ENCODE measurements around the gene SLC43A1.
A peak's percentile ranks its signal among the peaks of the same experiment; 100 is the strongest.

The SLC43A1 gene

GRCh38 chr11:57463671-57464538 lies 51.6 kb downstream of the SLC43A1 start:
- Histone ChIP-seq H3K9ac (ENCODE audit: low read length) (no peak overlapping the region), H3K23ac (ENCODE audit: low read length) (no peak overlapping the region), H3K4me2 (ENCODE audit: low read length) (no peak overlapping the region), H3K14ac (ENCODE audit: low read length) (no peak overlapping the region), H3K79me2 (ENCODE audit: control insufficient read depth, insufficient read depth, low read length, poor library complexity) (no peaks in the 10 kb centered on the region), H4K12ac (ENCODE audit: low read depth, low read length) (no peak overlapping the region), H3K9me3 (ENCODE audit: insufficient read depth, low read depth, low read length) (peaks cover 3% of the 10 kb centered on the region), H2AFZ (ENCODE audit: insufficient read depth, low read length, poor library complexity) (no peak overlapping the region), H3K4ac (ENCODE audit: low read depth, low read length) (no peak overlapping the region), H3K79me1 (ENCODE audit: low read length) (no peaks in the 10 kb centered on the region), H4K91ac (ENCODE audit: low read depth, low read length) (no peak overlapping the region), H3K27me3 (ENCODE audit: insufficient read depth, low read length) (peaks cover 36% of the 10 kb centered on the region), H3K18ac (ENCODE audit: low read length) (no peak overlapping the region), H2BK12ac (ENCODE audit: low read length) (no peak overlapping the region), H2AK5ac (ENCODE audit: low read length) (no peak overlapping the region), H3K27ac (ENCODE audit: low read depth, low read length) (no peak overlapping the region), H4K8ac (ENCODE audit: low read depth, low read length) (no peak overlapping the region), H3K4me1 (ENCODE audit: control insufficient read depth in 1 of 2, insufficient read depth in 2 of 2, low read length in 2 of 2) (peaks cover 2 to 5% of the 10 kb centered on the region in 2 experiments), H2BK120ac (ENCODE audit: insufficient read depth, low read length, poor library complexity) (no peak overlapping the region), H3K4me3 (ENCODE audit: low read depth, low read length) (no peak overlapping the region), H3K36me3 (ENCODE audit: control insufficient read depth in 1 of 2, insufficient read depth in 2 of 2, low read length in 2 of 2) (no peaks in the 10 kb centered on the region), H2BK5ac (ENCODE audit: low read depth, low read length, poor library complexity) (no peak overlapping the region)
- no CpG with 5 or more reads among the region's 14 CpGs for WGBS (ENCODE audit: extremely low coverage, insufficient coverage, insufficient read length)
- no peak for DNase-seq

- peaks cover 46% of the 10 kb centered on the region for H3K27me3 ChIP-seq (ENCODE audit: insufficient read depth, low read length)
- peaks cover 5% of the 10 kb centered on the region for H3K9me3 ChIP-seq (ENCODE audit: insufficient read depth, low read depth, low read length)
- H2BK5ac ChIP-seq (ENCODE audit: low read depth, low read length, poor library complexity), result no peak overlapping the region
- peaks cover 3 to 5% of the 10 kb centered on the region in 2 experiments for H3K4me1 ChIP-seq (ENCODE audit: control insufficient read depth in 1 of 2, insufficient read depth in 2 of 2, low read length in 2 of 2)
- H4K12ac ChIP-seq (ENCODE audit: low read depth, low read length), result no peak overlapping the region
- no peak overlapping the region for H3K9ac ChIP-seq (ENCODE audit: low read length)
- no peak for DNase-seq
- no peak overlapping the region for H3K4me2 ChIP-seq (ENCODE audit: low read length)
- H2AFZ ChIP-seq (ENCODE audit: insufficient read depth, low read length, poor library complexity), result no peak overlapping the region
- H3K79me2 ChIP-seq (ENCODE audit: control insufficient read depth, insufficient read depth, low read length, poor library complexity), result no peaks in the 10 kb centered on the region
- no peak overlapping the region for H2AK5ac ChIP-seq (ENCODE audit: low read length)
- H3K36me3 ChIP-seq (ENCODE audit: control insufficient read depth in 1 of 2, insufficient read depth in 2 of 2, low read length in 2 of 2), result no peaks in the 10 kb centered on the region
- no peak overlapping the region for H3K14ac ChIP-seq (ENCODE audit: low read length)
- no peak overlapping the region for H3K4me3 ChIP-seq (ENCODE audit: low read depth, low read length)
- H3K18ac ChIP-seq (ENCODE audit: low read length), result no peak overlapping the region
- no CpG with 5 or more reads among the region's 3 CpGs for WGBS (ENCODE audit: extremely low coverage, insufficient coverage, insufficient read length)
- H3K23ac ChIP-seq (ENCODE audit: low read length), result no peak overlapping the region
- no peak overlapping the region for H3K27ac ChIP-seq (ENCODE audit: low read depth, low read length)
- H3K79me1 ChIP-seq (ENCODE audit: low read length), result no peaks in the 10 kb centered on the region
- no peak overlapping the region for H2BK120ac ChIP-seq (ENCODE audit: insufficient read depth, low read length, poor library complexity)
- no peak overlapping the region for H4K91ac ChIP-seq (ENCODE audit: low read depth, low read length)
- no peak overlapping the region for H3K4ac ChIP-seq (ENCODE audit: low read depth, low read length)
- no peak overlapping the region for H4K8ac ChIP-seq (ENCODE audit: low read depth, low read length)
- H2BK12ac ChIP-seq (ENCODE audit: low read length), result no peak overlapping the region
Measured at GRCh38 chr11:57462597-57462996, 52.9 kb downstream of the SLC43A1 start.

GRCh38 chr11:57461841-57462489 lies 53.5 kb downstream of the SLC43A1 start:
- H3K79me2 ChIP-seq (ENCODE audit: control insufficient read depth, insufficient read depth, low read length, poor library complexity), result no peaks in the 10 kb centered on the region
- peaks cover 5 to 7% of the 10 kb centered on the region in 2 experiments for H3K4me1 ChIP-seq (ENCODE audit: control insufficient read depth in 1 of 2, insufficient read depth in 2 of 2, low read length in 2 of 2)
- no peak overlapping the region for H4K8ac ChIP-seq (ENCODE audit: low read depth, low read length)
- H3K79me1 ChIP-seq (ENCODE audit: low read length), result no peaks in the 10 kb centered on the region
- H4K91ac ChIP-seq (ENCODE audit: low read depth, low read length), result no peak overlapping the region
- H3K27me3 ChIP-seq (ENCODE audit: insufficient read depth, low read length), result peaks cover 48% of the 10 kb centered on the region
- no peak overlapping the region for H2BK120ac ChIP-seq (ENCODE audit: insufficient read depth, low read length, poor library complexity)
- H3K23ac ChIP-seq (ENCODE audit: low read length), result no peak overlapping the region
- no peak overlapping the region for H3K9ac ChIP-seq (ENCODE audit: low read length)
- no peak overlapping the region for H3K14ac ChIP-seq (ENCODE audit: low read length)
- no peak overlapping the region for H4K12ac ChIP-seq (ENCODE audit: low read depth, low read length)
- peaks cover 6% of the 10 kb centered on the region for H3K9me3 ChIP-seq (ENCODE audit: insufficient read depth, low read depth, low read length)
- no peak overlapping the region for H3K4me3 ChIP-seq (ENCODE audit: low read depth, low read length)
- no peak overlapping the region for H2AK5ac ChIP-seq (ENCODE audit: low read length)
- no peak for DNase-seq
- H2BK5ac ChIP-seq (ENCODE audit: low read depth, low read length, poor library complexity), result no peak overlapping the region
- no peak overlapping the region for H3K27ac ChIP-seq (ENCODE audit: low read depth, low read length)
- WGBS (ENCODE audit: extremely low coverage, insufficient coverage, insufficient read length), result no CpG with 5 or more reads among the region's 16 CpGs
- H2AFZ ChIP-seq (ENCODE audit: insufficient read depth, low read length, poor library complexity), result no peak overlapping the region
- H3K4ac ChIP-seq (ENCODE audit: low read depth, low read length), result no peak overlapping the region
- no peak overlapping the region for H3K18ac ChIP-seq (ENCODE audit: low read length)
- no peak overlapping the region for H2BK12ac ChIP-seq (ENCODE audit: low read length)
- no peak overlapping the region for H3K4me2 ChIP-seq (ENCODE audit: low read length)
- H3K36me3 ChIP-seq (ENCODE audit: control insufficient read depth in 1 of 2, insufficient read depth in 2 of 2, low read length in 2 of 2), result no peaks in the 10 kb centered on the region

- H3K14ac ChIP-seq (ENCODE audit: low read length), result no peak overlapping the region
- H2BK5ac ChIP-seq (ENCODE audit: low read depth, low read length, poor library complexity), result no peak overlapping the region
- no peaks in the 10 kb centered on the region for H3K79me2 ChIP-seq (ENCODE audit: control insufficient read depth, insufficient read depth, low read length, poor library complexity)
- H2AK5ac ChIP-seq (ENCODE audit: low read length), result no peak overlapping the region
- no peak overlapping the region for H3K18ac ChIP-seq (ENCODE audit: low read length)
- H3K23ac ChIP-seq (ENCODE audit: low read length), result no peak overlapping the region
- H3K9me3 ChIP-seq (ENCODE audit: insufficient read depth, low read depth, low read length), result peaks cover 6% of the 10 kb centered on the region
- H3K27me3 ChIP-seq (ENCODE audit: insufficient read depth, low read length), result peaks cover 48% of the 10 kb centered on the region
- H4K91ac ChIP-seq (ENCODE audit: low read depth, low read length), result no peak overlapping the region
- peak in 1 of 2 donors; percentile 16 for DNase-seq
- no peak overlapping the region for H3K9ac ChIP-seq (ENCODE audit: low read length)
- H3K4me1 ChIP-seq (ENCODE audit: control insufficient read depth in 1 of 2, insufficient read depth in 2 of 2, low read length in 2 of 2), result peaks cover 5 to 7% of the 10 kb centered on the region in 2 experiments
- no peak overlapping the region for H3K4me3 ChIP-seq (ENCODE audit: low read depth, low read length)
- H2AFZ ChIP-seq (ENCODE audit: insufficient read depth, low read length, poor library complexity), result peak overlapping the region; percentile 32
- no peak overlapping the region for H3K4ac ChIP-seq (ENCODE audit: low read depth, low read length)
- peak overlapping the region; percentile 68 for H3K4me2 ChIP-seq (ENCODE audit: low read length)
- no peak overlapping the region for H2BK120ac ChIP-seq (ENCODE audit: insufficient read depth, low read length, poor library complexity)
- H2BK12ac ChIP-seq (ENCODE audit: low read length), result no peak overlapping the region
- no peak overlapping the region for H4K8ac ChIP-seq (ENCODE audit: low read depth, low read length)
- no peaks in the 10 kb centered on the region for H3K79me1 ChIP-seq (ENCODE audit: low read length)
- no CpG with 5 or more reads among the region's 50 CpGs for WGBS (ENCODE audit: extremely low coverage, insufficient coverage, insufficient read length)
- H4K12ac ChIP-seq (ENCODE audit: low read depth, low read length), result no peak overlapping the region
- H3K27ac ChIP-seq (ENCODE audit: low read depth, low read length), result no peak overlapping the region
- H3K36me3 ChIP-seq (ENCODE audit: control insufficient read depth in 1 of 2, insufficient read depth in 2 of 2, low read length in 2 of 2), result no peaks in the 10 kb centered on the region
Measured at GRCh38 chr11:57460758-57461749, 54.4 kb downstream of the SLC43A1 start.
